Measurements from ENCODE around the gene ULK2.
"Not testable (repeated sequence)": the region's sequence is repeated elsewhere in the genome, so short reads cannot be mapped to it uniquely, and the experiment has no call there.

ULK2 gene

DNA sequence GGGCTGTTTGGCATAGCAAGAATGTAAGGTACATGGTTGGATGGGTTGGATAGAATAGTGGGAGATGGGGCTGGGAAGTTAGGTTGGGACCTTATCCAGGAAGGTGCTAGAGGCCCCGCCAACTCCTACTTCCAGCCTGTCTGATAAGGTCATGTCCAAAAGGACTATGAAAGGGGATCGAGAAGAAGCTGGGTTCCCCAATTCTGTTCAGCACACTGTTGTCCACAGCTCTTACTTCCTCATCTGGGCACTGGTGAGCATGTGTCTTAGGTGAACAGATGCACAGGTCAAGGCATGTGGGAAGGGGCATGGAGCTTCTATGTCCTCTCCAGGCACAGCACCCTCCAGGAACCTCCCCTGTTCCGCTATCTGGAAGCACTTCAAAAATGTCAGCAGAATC, 5.6 kb upstream of the ULK2 start:
- in situ Hi-C loops (cut with HindIII; ENCODE audit: low sequenced_read_pairs) = no loop called here
- DNase-seq (ENCODE audit: low read depth, low spot score) = no peak
- H3K4me3 ChIP-seq (ENCODE audit: low read depth, low read length) = no peak overlapping the region
- TF ChIP-seq, protein P1, sequence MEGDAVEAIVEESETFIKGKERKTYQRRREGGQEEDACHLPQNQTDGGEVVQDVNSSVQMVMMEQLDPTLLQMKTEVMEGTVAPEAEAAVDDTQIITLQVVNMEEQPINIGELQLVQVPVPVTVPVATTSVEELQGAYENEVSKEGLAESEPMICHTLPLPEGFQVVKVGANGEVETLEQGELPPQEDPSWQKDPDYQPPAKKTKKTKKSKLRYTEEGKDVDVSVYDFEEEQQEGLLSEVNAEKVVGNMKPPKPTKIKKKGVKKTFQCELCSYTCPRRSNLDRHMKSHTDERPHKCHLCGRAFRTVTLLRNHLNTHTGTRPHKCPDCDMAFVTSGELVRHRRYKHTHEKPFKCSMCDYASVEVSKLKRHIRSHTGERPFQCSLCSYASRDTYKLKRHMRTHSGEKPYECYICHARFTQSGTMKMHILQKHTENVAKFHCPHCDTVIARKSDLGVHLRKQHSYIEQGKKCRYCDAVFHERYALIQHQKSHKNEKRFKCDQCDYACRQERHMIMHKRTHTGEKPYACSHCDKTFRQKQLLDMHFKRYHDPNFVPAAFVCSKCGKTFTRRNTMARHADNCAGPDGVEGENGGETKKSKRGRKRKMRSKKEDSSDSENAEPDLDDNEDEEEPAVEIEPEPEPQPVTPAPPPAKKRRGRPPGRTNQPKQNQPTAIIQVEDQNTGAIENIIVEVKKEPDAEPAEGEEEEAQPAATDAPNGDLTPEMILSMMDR (IDR thresholded peaks at IDR 0.05; ENCODE audit: low read depth, low read length) = no peak

DNA sequence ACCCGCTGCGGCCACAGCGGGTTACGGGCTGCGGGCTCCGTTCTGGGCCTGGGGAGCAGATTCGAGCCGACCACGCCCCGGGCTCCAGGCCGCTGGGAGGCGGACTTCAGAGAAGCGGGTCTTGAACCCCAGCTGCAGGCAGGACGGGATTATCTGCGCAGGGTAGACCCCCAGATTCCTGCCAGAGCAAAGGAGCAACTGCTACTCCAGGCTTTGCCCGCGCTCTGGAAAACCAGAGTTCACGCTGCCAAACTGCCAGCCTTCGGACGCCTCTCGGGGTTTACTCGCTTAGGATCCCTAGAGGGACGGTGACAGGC, 301 bp upstream of the ULK2 start:
- H3K4me3 ChIP-seq (ENCODE audit: low read depth, low read length) = peak overlapping the region; percentile 66
- in situ Hi-C loops (cut with HindIII; ENCODE audit: low sequenced_read_pairs) = no loop called here
- TF ChIP-seq, protein P1 (IDR thresholded peaks at IDR 0.05; ENCODE audit: low read depth, low read length) = peak; percentile 2
- DNase-seq (ENCODE audit: low read depth, low spot score) = no peak

DNA sequence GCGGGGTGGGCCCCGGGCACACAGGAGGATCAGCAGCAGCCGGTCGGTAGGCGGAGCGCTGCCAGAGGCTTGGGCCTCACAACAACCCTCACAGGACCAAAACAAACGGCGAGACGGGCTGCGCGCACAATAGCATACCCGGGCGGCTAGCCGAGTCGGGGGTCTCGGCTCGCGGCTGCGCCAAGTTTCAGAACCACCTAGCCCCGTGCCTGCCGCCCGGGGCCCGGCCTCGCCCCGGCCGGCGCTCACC, 732 bp downstream of the ULK2 start:
- peak; percentile 56 for DNase-seq (ENCODE audit: low read depth, low spot score)
- in situ Hi-C loops (cut with HindIII; ENCODE audit: low sequenced_read_pairs) = no loop called here
- H3K4me3 ChIP-seq (ENCODE audit: low read depth, low read length) = peak overlapping the region; percentile 66
- TF ChIP-seq, protein P1 (IDR thresholded peaks at IDR 0.05; ENCODE audit: low read depth, low read length) = peak; percentile 49

DNA sequence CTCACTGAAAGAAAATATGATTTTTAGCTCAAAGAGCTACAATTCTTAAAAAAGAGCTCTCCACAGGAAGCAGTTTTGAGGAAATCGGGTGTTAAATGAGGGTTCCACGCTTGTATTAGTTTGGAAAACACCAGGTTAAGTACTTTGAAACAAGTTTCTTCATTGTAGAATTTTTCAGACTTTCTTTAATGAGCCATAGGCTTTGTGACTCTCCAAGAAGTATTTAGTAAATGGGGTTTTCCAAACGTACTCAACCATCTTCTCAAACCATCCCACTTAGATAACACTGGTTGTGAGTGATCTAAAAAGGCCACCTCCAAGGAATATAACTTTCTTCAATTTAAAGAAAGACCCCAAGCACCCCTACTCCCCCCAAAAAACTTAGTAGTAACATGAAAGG, 2.7 kb downstream of the ULK2 start:
- no peak overlapping the region for H3K4me3 ChIP-seq (ENCODE audit: low read depth, low read length)
- in situ Hi-C loops (cut with HindIII; ENCODE audit: low sequenced_read_pairs) = no loop called here
- no peak for DNase-seq (ENCODE audit: low read depth, low spot score)
- TF ChIP-seq, protein P1 (IDR thresholded peaks at IDR 0.05; ENCODE audit: low read depth, low read length) = no peak

DNA sequence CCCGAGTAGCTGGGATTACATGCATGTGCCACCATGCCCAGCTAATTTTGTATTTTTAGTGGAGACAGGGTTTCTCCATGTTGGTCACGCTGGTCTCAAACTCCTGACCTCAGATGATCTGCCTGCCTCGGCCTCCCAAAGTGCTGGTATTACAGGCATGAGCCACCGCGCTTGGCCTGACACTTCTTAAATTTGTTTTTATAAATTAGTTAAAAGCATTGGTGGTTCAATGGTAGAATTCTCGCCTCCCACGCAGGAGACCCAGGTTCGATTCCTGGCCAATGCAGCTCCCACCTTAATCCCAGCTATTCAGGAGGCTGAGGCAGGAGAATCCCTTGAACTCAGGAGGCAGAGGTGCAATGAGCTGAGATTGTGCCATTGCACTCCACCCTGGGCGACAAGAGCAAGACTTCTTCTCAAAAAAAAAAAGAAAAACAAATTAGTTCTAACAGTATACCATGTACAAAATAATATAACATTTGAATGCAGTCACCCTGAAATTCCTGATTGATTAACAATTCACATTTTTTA, 7.0 kb downstream of the ULK2 start:
- DNase-seq (ENCODE audit: low read depth, low spot score); H3K4me3 ChIP-seq (ENCODE audit: low read depth, low read length); in situ Hi-C loops (cut with HindIII; ENCODE audit: low sequenced_read_pairs): not testable (repeated sequence)

DNA sequence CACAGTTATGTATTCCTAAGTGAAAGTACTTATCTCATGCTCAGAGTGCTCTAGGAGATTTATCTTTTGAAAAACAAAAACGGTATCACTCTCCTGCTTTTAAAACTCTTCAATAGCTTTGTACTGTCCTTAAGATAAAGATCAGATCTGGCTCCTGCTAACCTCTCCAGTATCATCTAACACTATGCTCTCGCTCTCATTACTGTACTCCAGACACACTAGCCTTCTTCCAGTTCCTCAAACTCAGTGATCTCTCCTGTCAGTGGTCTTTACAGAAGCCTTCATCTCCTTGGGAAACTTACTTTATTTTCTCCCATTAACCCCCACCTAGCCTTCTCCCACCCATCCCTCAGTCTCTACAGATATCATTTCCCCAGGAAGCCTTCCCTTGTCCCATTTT, 10.1 kb downstream of the ULK2 start:
- in situ Hi-C loops (cut with HindIII; ENCODE audit: low sequenced_read_pairs) = no loop called here
- TF ChIP-seq, protein P1 (IDR thresholded peaks at IDR 0.05; ENCODE audit: low read depth, low read length) = no peak
- no peak overlapping the region for H3K4me3 ChIP-seq (ENCODE audit: low read depth, low read length)
- no peak for DNase-seq (ENCODE audit: low read depth, low spot score)

DNA sequence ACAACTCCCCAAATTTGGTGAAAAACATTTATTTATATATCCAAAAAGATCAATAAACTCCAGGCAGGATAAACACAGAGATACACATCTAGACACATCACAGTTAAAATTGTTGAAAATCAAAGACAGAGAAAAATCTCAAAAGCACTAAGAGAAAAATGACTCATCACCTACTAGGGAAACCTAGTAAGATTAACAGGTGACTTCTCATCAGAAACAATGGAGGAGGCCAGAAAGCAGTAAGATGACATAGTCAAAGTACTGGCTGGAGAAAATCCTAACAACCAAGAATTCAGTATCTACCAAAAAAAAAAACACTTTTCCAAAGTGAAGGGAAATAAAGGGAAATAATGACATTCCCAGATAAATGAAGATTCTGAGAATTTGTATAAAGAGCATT, 33.8 kb downstream of the ULK2 start:
- in situ Hi-C loops (cut with HindIII; ENCODE audit: low sequenced_read_pairs) = no loop called here
- no peak overlapping the region for H3K4me3 ChIP-seq (ENCODE audit: low read depth, low read length)
- no peak for DNase-seq (ENCODE audit: low read depth, low spot score)
- TF ChIP-seq, protein P1 (IDR thresholded peaks at IDR 0.05; ENCODE audit: low read depth, low read length) = no peak

Measured in astrocyte of the spinal cord (primary cell).